ENCODE data around the gene MORC3. TPM values are rescaled to one million over a fixed set of nuclear protein-coding genes. Genes with fewer than 3 reads are reported as not detected.

The MORC3 gene
- total and polyA plus RNA-seq, 9 of the 15 experiments (the other 6 are each of a cell fraction or from before 2014, with no cell fraction given) = 12.7 to 53.7 (median 36.0) TPM

DNA sequence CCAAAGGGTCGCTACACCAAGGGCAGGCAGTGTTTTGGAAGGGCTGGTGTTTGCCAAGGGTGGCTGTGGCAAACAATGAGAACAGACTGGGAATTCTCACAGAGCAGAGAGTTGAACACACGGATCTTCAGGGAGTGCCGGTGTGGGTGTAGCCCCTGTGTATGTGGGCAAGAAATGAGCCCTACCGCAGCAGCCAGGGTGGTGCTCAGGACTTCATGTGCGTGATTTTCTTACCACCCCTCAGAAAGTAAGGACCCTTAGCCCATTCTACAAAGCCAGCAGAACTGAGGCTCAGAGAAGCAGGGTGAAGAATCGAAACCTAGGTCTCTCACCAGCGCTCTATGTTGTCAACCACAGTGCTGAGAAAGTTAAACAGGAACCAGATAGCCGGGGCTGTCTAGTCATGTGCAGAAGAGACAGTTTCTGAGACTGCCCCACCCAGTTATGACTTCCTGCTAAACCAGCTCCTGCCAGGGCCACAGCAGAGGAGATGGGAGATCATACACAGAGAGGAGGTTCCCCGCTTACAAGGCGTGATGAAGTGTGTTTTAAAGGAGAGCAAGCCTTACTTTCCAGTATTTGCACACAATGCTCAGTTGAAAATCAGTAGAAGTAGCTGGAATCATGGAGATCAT, 21.9 kb upstream of the MORC3 start (continued):
- TF ChIP-seq, protein P1, sequence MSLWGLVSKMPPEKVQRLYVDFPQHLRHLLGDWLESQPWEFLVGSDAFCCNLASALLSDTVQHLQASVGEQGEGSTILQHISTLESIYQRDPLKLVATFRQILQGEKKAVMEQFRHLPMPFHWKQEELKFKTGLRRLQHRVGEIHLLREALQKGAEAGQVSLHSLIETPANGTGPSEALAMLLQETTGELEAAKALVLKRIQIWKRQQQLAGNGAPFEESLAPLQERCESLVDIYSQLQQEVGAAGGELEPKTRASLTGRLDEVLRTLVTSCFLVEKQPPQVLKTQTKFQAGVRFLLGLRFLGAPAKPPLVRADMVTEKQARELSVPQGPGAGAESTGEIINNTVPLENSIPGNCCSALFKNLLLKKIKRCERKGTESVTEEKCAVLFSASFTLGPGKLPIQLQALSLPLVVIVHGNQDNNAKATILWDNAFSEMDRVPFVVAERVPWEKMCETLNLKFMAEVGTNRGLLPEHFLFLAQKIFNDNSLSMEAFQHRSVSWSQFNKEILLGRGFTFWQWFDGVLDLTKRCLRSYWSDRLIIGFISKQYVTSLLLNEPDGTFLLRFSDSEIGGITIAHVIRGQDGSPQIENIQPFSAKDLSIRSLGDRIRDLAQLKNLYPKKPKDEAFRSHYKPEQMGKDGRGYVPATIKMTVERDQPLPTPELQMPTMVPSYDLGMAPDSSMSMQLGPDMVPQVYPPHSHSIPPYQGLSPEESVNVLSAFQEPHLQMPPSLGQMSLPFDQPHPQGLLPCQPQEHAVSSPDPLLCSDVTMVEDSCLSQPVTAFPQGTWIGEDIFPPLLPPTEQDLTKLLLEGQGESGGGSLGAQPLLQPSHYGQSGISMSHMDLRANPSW (CRISPR knock-in tag; IDR thresholded peaks at IDR 0.05) = 0 out of 2 replicates have a peak, but pooled peaks have one; percentile 44
- TF ChIP-seq ZBTB1 (CRISPR knock-in tag; IDR thresholded peaks at IDR 0.05; ENCODE audit: borderline replicate concordance, low read depth) (no peak), PHF20 (IDR thresholded peaks at IDR 0.05; ENCODE audit: partially characterized antibody) (no peak), STAT5A (IDR thresholded peaks at IDR 0.05; ENCODE audit: borderline replicate concordance, low read length) (no peak), NCOA6 (IDR thresholded peaks at IDR 0.05) (no peak), TCF7 (IDR thresholded peaks at IDR 0.05; ENCODE audit: borderline replicate concordance) (no peak), ZNF444 (CRISPR knock-in tag; IDR thresholded peaks at IDR 0.05) (no peak), KDM4B (IDR thresholded peaks at IDR 0.05; ENCODE audit: borderline replicate concordance in 2 of 2, low read depth in 1 of 2) (no peak), KLF10 (CRISPR knock-in tag; IDR thresholded peaks at IDR 0.05) (no peak)
- TF ChIP-seq, protein P2, sequence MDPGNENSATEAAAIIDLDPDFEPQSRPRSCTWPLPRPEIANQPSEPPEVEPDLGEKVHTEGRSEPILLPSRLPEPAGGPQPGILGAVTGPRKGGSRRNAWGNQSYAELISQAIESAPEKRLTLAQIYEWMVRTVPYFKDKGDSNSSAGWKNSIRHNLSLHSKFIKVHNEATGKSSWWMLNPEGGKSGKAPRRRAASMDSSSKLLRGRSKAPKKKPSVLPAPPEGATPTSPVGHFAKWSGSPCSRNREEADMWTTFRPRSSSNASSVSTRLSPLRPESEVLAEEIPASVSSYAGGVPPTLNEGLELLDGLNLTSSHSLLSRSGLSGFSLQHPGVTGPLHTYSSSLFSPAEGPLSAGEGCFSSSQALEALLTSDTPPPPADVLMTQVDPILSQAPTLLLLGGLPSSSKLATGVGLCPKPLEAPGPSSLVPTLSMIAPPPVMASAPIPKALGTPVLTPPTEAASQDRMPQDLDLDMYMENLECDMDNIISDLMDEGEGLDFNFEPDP (CRISPR knock-in tag; IDR thresholded peaks at IDR 0.05) = no peak
- TF ChIP-seq, protein P3, sequence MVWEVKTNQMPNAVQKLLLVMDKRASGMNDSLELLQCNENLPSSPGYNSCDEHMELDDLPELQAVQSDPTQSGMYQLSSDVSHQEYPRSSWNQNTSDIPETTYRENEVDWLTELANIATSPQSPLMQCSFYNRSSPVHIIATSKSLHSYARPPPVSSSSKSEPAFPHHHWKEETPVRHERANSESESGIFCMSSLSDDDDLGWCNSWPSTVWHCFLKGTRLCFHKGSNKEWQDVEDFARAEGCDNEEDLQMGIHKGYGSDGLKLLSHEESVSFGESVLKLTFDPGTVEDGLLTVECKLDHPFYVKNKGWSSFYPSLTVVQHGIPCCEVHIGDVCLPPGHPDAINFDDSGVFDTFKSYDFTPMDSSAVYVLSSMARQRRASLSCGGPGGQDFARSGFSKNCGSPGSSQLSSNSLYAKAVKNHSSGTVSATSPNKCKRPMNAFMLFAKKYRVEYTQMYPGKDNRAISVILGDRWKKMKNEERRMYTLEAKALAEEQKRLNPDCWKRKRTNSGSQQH (CRISPR knock-in tag; IDR thresholded peaks at IDR 0.05) = no peak
- TF ChIP-seq, protein P4, sequence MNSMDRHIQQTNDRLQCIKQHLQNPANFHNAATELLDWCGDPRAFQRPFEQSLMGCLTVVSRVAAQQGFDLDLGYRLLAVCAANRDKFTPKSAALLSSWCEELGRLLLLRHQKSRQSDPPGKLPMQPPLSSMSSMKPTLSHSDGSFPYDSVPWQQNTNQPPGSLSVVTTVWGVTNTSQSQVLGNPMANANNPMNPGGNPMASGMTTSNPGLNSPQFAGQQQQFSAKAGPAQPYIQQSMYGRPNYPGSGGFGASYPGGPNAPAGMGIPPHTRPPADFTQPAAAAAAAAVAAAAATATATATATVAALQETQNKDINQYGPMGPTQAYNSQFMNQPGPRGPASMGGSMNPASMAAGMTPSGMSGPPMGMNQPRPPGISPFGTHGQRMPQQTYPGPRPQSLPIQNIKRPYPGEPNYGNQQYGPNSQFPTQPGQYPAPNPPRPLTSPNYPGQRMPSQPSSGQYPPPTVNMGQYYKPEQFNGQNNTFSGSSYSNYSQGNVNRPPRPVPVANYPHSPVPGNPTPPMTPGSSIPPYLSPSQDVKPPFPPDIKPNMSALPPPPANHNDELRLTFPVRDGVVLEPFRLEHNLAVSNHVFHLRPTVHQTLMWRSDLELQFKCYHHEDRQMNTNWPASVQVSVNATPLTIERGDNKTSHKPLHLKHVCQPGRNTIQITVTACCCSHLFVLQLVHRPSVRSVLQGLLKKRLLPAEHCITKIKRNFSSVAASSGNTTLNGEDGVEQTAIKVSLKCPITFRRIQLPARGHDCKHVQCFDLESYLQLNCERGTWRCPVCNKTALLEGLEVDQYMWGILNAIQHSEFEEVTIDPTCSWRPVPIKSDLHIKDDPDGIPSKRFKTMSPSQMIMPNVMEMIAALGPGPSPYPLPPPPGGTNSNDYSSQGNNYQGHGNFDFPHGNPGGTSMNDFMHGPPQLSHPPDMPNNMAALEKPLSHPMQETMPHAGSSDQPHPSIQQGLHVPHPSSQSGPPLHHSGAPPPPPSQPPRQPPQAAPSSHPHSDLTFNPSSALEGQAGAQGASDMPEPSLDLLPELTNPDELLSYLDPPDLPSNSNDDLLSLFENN (IDR thresholded peaks at IDR 0.05; ENCODE audit: low read depth in 2 of 2, low read length in 2 of 2) = no peak
- TF ChIP-seq, protein P5, sequence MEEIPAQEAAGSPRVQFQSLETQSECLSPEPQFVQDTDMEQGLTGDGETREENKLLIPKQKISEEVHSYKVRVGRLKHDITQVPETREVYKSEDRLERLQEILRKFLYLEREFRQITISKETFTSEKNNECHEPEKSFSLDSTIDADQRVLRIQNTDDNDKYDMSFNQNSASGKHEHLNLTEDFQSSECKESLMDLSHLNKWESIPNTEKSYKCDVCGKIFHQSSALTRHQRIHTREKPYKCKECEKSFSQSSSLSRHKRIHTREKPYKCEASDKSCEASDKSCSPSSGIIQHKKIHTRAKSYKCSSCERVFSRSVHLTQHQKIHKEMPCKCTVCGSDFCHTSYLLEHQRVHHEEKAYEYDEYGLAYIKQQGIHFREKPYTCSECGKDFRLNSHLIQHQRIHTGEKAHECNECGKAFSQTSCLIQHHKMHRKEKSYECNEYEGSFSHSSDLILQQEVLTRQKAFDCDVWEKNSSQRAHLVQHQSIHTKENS (CRISPR knock-in tag; IDR thresholded peaks at IDR 0.05) = no peak
- TF ChIP-seq, protein P6, sequence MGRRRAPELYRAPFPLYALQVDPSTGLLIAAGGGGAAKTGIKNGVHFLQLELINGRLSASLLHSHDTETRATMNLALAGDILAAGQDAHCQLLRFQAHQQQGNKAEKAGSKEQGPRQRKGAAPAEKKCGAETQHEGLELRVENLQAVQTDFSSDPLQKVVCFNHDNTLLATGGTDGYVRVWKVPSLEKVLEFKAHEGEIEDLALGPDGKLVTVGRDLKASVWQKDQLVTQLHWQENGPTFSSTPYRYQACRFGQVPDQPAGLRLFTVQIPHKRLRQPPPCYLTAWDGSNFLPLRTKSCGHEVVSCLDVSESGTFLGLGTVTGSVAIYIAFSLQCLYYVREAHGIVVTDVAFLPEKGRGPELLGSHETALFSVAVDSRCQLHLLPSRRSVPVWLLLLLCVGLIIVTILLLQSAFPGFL (CRISPR knock-in tag; IDR thresholded peaks at IDR 0.05) = no peak
